Epithelial cell of prostate (primary cell): Measurements from ENCODE around the gene WDR70.
A peak's percentile ranks its signal among the peaks of the same experiment; 100 is the strongest.
"Not testable (repeated sequence)": the region's sequence is repeated elsewhere in the genome, so short reads cannot be mapped to it uniquely, and the experiment has no call there.

Source experiments
- DNase-seq: peaks from one replicate; pipeline ENCODE4 v3.0.0-alpha.2; 2011; ENCODE audit warnings: low read depth, low spot score
- H3K27ac ChIP-seq: fragments of 450-650 bp; 2 replicates; pipeline ENCODE4 v1.5.1; 2017; ENCODE audit warnings: mild to moderate bottlenecking

WDR70 gene

GRCh38 chr5:37773809-37774208, 394.7 kb downstream of the WDR70 start:
- DNase-seq = no peak
- H3K27ac ChIP-seq = no peak overlapping the region

- DNase-seq = no peak
Observed at GRCh38 chr5:37774912-37775483, 395.9 kb downstream of the WDR70 start.

GRCh38 chr5:37776826-37777225, 397.7 kb downstream of the WDR70 start:
- DNase-seq = no peak
- no peak overlapping the region for H3K27ac ChIP-seq

More at GRCh38 chr5:37774912-37775483, 395.9 kb downstream of the WDR70 start:
- H3K27ac ChIP-seq = no peak overlapping the region

- DNase-seq = no peak
- H3K27ac ChIP-seq = no peak overlapping the region
Observed at GRCh38 chr5:37777432-37778130, 398.5 kb downstream of the WDR70 start.

GRCh38 chr5:37781409-37781808, 402.3 kb downstream of the WDR70 start:
- H3K27ac ChIP-seq, DNase-seq: not testable (repeated sequence)

GRCh38 chr5:37786416-37786815, 407.3 kb downstream of the WDR70 start:
- no peak for DNase-seq
- H3K27ac ChIP-seq = no peak overlapping the region

GRCh38 chr5:37786862-37787519, 407.9 kb downstream of the WDR70 start:
- peak; percentile 45 for DNase-seq
- H3K27ac ChIP-seq = no peak overlapping the region

GRCh38 chr5:37787742-37788141, 408.6 kb downstream of the WDR70 start:
- no peak overlapping the region for H3K27ac ChIP-seq
- DNase-seq = no peak

GRCh38 chr5:37789991-37790390, 410.9 kb downstream of the WDR70 start:
- no peak overlapping the region for H3K27ac ChIP-seq

GRCh38 chr5:37791321-37791720, 412.2 kb downstream of the WDR70 start:
- H3K27ac ChIP-seq = no peak overlapping the region
- DNase-seq = no peak

More at GRCh38 chr5:37789991-37790390, 410.9 kb downstream of the WDR70 start:
- no peak for DNase-seq

- no peak overlapping the region for H3K27ac ChIP-seq
- no peak for DNase-seq
Observed at GRCh38 chr5:37792975-37793631, 414.0 kb downstream of the WDR70 start.

GRCh38 chr5:37795292-37795691, 416.2 kb downstream of the WDR70 start:
- DNase-seq, H3K27ac ChIP-seq: not testable (repeated sequence)

GRCh38 chr5:37796435-37796834, 417.3 kb downstream of the WDR70 start:
- DNase-seq, H3K27ac ChIP-seq: not testable (repeated sequence)

GRCh38 chr5:37799865-37800421, 420.8 kb downstream of the WDR70 start:
- DNase-seq = no peak
- no peak overlapping the region for H3K27ac ChIP-seq

GRCh38 chr5:37801521-37801920, 422.4 kb downstream of the WDR70 start:
- no peak for DNase-seq
- no peak overlapping the region for H3K27ac ChIP-seq
